OCI-LY3 (cell line): ENCODE measurements around the gene OTUD3.

Experiments
- CTCF ChIP-seq: fragments of 200-600, 300-600 bp; sonication (generic); IDR thresholded peaks from 2 replicates; pipeline ENCODE4 v1.5.1; 2014; ENCODE audit warnings: antibody characterized with exemption, low read length, low read depth
- EZH2phosphoT487 ChIP-seq: fragments of 200-600 bp; shearing (Covaris generic); IDR thresholded peaks from 2 replicates; pipeline ENCODE4 v1.6.1; 2018; ENCODE audit warnings: antibody characterized with exemption, mixed run types, low read depth

- TF ChIP-seq CTCF (no peak), EZH2phosphoT487 (no peak)
Observed at GRCh38 chr1:19954059-19954458, 71.9 kb downstream of the OTUD3 start.
